Measurements from ENCODE around the gene RNF213.

Gene RNF213

GRCh38 chr17:80353718-80354275, 93.1 kb downstream of the RNF213 start (continued):
- TF ChIP-seq KLF7 (tag by site-specific recombination; IDR thresholded peaks at IDR 0.05; ENCODE audit: borderline replicate concordance) (no peak), ZNF707 (tag by site-specific recombination; IDR thresholded peaks at IDR 0.05) (no peak), TRIM28 (IDR thresholded peaks at IDR 0.05; ENCODE audit: borderline replicate concordance, low read length) (no peak)

DNA sequence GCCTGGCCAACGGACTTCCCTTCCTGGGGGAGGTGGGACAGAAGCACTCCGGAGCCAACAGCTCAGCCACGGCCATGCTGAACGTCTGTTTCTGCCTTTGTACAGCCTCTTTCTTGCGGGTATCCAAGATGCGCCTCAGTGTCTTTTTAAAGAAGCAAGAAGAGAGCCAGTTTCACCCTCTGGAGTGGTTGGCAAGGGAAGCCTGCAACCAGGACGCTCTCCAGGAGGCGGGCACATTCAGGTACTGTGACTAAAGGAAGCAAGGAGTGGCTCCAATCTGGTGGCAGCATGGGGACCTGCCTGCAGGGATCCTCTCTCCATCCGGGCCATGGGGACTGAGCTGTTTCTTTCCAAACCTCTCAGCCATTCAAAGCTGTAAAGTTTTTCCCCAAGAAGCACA, 93.7 kb downstream of the RNF213 start:
- no peak overlapping the region for H3K27ac ChIP-seq (ENCODE audit: extremely low read depth, low read depth, low read length)
- no peak overlapping the region for H3K4me3 ChIP-seq (ENCODE audit: low read depth, low read length)
- H3K4me1 ChIP-seq (ENCODE audit: control insufficient read depth, insufficient read depth, low read length): no peaks in the 10 kb centered on the region
- ChIA-PET CTCF (no interaction called here), POLR2A (no interaction called here)
- H3K36me3 ChIP-seq (ENCODE audit: control insufficient read depth in 2 of 2, insufficient read depth in 1 of 2, low read length in 2 of 2): peaks cover 28 to 89% of the 10 kb centered on the region in 2 experiments
- TF ChIP-seq, protein P1, sequence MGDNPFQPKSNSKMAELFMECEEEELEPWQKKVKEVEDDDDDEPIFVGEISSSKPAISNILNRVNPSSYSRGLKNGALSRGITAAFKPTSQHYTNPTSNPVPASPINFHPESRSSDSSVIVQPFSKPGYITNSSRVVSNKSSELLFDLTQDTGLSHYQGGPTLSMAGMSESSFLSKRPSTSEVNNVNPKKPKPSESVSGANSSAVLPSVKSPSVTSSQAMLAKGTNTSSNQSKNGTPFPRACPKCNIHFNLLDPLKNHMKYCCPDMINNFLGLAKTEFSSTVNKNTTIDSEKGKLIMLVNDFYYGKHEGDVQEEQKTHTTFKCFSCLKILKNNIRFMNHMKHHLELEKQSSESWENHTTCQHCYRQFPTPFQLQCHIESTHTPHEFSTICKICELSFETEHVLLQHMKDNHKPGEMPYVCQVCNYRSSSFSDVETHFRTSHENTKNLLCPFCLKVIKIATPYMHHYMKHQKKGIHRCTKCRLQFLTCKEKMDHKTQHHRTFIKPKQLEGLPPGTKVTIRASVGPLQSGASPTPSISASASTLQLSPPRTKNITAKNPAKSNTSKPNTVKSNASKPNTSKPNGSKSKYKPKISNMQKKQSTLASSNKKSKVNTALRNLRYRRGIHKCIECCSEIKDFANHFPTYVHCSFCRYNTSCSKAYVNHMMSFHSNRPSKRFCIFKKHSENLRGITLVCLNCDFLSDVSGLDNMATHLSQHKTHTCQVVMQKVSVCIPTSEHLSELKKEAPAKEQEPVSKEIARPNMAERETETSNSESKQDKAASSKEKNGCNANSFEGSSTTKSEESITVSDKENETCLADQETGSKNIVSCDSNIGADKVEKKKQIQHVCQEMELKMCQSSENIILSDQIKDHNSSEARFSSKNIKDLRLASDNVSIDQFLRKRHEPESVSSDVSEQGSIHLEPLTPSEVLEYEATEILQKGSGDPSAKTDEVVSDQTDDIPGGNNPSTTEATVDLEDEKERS (tag by site-specific recombination; IDR thresholded peaks at IDR 0.05): no peak
- TF ChIP-seq ZNF768 (tag by site-specific recombination; IDR thresholded peaks at IDR 0.05) (no peak), ZNF202 (tag by site-specific recombination; IDR thresholded peaks at IDR 0.05; ENCODE audit: borderline replicate concordance) (no peak), ZNF514 (tag by site-specific recombination; IDR thresholded peaks at IDR 0.05) (no peak)
- H3K9me3 ChIP-seq (ENCODE audit: control insufficient read depth, insufficient read depth, low read depth, low read length): no peaks in the 10 kb centered on the region

GRCh38 chr17:80356231-80356856, 95.7 kb downstream of the RNF213 start:
- H3K27ac ChIP-seq (ENCODE audit: extremely low read depth, low read depth, low read length): no peak overlapping the region
- peaks cover 34 to 89% of the 10 kb centered on the region in 2 experiments for H3K36me3 ChIP-seq (ENCODE audit: control insufficient read depth in 2 of 2, insufficient read depth in 1 of 2, low read length in 2 of 2)
- ChIA-PET CTCF (interaction anchor here (0.6 to 0.7 kb wide), 2 partner anchors 10 to 623 kb away, joined by 4 to 6 read pairs; no protein-coding TSS in a partner anchor), POLR2A (no interaction called here)
- no peak overlapping the region for H3K4me3 ChIP-seq (ENCODE audit: low read depth, low read length)
- no peaks in the 10 kb centered on the region for H3K9me3 ChIP-seq (ENCODE audit: control insufficient read depth, insufficient read depth, low read depth, low read length)
- TF ChIP-seq KLF1 (tag by site-specific recombination; IDR thresholded peaks at IDR 0.05) (no peak), ZBTB10 (tag by site-specific recombination; IDR thresholded peaks at IDR 0.05) (no peak), ZNF211 (tag by site-specific recombination; IDR thresholded peaks at IDR 0.05; ENCODE audit: low read depth) (no peak), ELK4 (IDR thresholded peaks at IDR 0.05; ENCODE audit: borderline replicate concordance, low read depth, low read length) (no peak), ZBTB7A (tag by site-specific recombination; IDR thresholded peaks at IDR 0.05; ENCODE audit: low read depth) (no peak), AEBP2 (tag by site-specific recombination; IDR thresholded peaks at IDR 0.05; ENCODE audit: borderline replicate concordance) (no peak), EGR2 (tag by site-specific recombination; IDR thresholded peaks at IDR 0.05; ENCODE audit: low read depth) (no peak), SETDB1 (IDR thresholded peaks at IDR 0.05; ENCODE audit: insufficient read length, low read length) (no peak), KLF8 (tag by site-specific recombination; IDR thresholded peaks at IDR 0.05) (no peak), GLI2 (tag by site-specific recombination; IDR thresholded peaks at IDR 0.05; ENCODE audit: borderline replicate concordance, low read depth) (no peak)
- TF ChIP-seq, protein P2, sequence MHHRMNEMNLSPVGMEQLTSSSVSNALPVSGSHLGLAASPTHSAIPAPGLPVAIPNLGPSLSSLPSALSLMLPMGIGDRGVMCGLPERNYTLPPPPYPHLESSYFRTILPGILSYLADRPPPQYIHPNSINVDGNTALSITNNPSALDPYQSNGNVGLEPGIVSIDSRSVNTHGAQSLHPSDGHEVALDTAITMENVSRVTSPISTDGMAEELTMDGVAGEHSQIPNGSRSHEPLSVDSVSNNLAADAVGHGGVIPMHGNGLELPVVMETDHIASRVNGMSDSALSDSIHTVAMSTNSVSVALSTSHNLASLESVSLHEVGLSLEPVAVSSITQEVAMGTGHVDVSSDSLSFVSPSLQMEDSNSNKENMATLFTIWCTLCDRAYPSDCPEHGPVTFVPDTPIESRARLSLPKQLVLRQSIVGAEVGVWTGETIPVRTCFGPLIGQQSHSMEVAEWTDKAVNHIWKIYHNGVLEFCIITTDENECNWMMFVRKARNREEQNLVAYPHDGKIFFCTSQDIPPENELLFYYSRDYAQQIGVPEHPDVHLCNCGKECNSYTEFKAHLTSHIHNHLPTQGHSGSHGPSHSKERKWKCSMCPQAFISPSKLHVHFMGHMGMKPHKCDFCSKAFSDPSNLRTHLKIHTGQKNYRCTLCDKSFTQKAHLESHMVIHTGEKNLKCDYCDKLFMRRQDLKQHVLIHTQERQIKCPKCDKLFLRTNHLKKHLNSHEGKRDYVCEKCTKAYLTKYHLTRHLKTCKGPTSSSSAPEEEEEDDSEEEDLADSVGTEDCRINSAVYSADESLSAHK (tag by site-specific recombination; IDR thresholded peaks at IDR 0.05): no peak
- TF ChIP-seq, protein P3, sequence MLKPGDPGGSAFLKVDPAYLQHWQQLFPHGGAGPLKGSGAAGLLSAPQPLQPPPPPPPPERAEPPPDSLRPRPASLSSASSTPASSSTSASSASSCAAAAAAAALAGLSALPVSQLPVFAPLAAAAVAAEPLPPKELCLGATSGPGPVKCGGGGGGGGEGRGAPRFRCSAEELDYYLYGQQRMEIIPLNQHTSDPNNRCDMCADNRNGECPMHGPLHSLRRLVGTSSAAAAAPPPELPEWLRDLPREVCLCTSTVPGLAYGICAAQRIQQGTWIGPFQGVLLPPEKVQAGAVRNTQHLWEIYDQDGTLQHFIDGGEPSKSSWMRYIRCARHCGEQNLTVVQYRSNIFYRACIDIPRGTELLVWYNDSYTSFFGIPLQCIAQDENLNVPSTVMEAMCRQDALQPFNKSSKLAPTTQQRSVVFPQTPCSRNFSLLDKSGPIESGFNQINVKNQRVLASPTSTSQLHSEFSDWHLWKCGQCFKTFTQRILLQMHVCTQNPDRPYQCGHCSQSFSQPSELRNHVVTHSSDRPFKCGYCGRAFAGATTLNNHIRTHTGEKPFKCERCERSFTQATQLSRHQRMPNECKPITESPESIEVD (tag by site-specific recombination; IDR thresholded peaks at IDR 0.05): no peak
- H3K4me1 ChIP-seq (ENCODE audit: control insufficient read depth, insufficient read depth, low read length): no peaks in the 10 kb centered on the region

Measured in HEK293 (cell line).